ENCODE data around the gene CATSPERE. TPM values are rescaled to one million over a fixed set of nuclear protein-coding genes. Genes with fewer than 3 reads are reported as not detected.

Gene CATSPERE
- total RNA-seq, 1 experiment from 2014 or later: 1.2 TPM

DNA sequence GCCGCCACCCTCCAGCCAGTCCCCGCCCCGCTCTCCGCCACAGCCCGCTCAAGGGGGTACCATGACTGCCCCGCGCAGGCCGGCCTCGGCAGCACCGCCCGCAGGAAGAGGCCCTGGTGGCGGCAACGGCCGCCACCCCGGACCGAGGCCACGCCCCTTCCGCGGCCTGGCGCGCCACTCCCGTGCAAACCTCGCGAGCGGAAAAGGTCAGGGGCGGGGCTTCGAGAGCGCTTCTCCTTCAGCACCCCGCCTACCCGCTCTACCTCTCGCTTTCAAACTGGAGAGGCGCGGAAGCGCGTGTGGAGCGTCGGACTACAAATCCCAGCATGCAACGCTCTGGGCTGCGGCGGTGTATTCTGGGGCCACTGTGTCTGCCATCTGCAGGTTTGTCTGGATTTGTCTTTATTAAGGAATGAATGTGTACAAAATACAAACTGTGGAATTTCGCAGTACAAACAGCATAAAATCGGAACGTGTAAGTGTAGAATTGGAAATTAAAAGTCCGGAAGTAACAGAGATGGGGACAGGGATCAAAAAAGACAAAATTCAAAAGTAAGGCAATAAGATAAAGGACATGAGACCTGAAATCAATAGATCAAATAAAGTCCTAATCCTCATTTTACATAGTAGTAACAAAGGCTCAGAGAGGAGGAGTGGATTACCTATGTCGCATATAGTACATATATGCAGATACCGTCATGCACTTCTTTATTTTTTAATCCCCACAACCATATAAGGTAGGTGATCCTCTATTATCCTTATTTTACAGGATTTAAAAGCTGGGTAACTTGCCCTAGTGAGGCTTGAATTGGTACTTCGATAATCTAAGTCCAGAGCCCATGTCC lies 8.9 kb upstream of the CATSPERE start:
- ChIA-PET POLR2A (ENCODE audit: unreplicated experiment) (no interaction called here), CTCF (no interaction called here)
- no TSS peak for BruUV-seq (replicated peaks)
- peak overlapping the region; percentile 93 for H3K4me2 ChIP-seq
- no peaks in the 10 kb centered on the region for H3K9me3 ChIP-seq (ENCODE audit: insufficient read depth, low read depth)
- no peaks in the 10 kb centered on the region for H4K20me1 ChIP-seq (ENCODE audit: insufficient read depth)
- H3K79me2 ChIP-seq (ENCODE audit: low read depth): peaks cover 43% of the 10 kb centered on the region
- H2AFZ ChIP-seq: peak overlapping the region; percentile 88
- TF ChIP-seq, protein P1, sequence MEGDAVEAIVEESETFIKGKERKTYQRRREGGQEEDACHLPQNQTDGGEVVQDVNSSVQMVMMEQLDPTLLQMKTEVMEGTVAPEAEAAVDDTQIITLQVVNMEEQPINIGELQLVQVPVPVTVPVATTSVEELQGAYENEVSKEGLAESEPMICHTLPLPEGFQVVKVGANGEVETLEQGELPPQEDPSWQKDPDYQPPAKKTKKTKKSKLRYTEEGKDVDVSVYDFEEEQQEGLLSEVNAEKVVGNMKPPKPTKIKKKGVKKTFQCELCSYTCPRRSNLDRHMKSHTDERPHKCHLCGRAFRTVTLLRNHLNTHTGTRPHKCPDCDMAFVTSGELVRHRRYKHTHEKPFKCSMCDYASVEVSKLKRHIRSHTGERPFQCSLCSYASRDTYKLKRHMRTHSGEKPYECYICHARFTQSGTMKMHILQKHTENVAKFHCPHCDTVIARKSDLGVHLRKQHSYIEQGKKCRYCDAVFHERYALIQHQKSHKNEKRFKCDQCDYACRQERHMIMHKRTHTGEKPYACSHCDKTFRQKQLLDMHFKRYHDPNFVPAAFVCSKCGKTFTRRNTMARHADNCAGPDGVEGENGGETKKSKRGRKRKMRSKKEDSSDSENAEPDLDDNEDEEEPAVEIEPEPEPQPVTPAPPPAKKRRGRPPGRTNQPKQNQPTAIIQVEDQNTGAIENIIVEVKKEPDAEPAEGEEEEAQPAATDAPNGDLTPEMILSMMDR (conservative IDR thresholded peaks at IDR 0.05): peak; percentile 47; the same call in 1 of the 2 replicates
- no peak for TF ChIP-seq EZH2 (IDR thresholded peaks at IDR 0.05; ENCODE audit: low read depth)
- intact Hi-C loops (cut with micrococcal nuclease; ENCODE audit: unreplicated experiment): loop anchor here (1.0 to 10.0 kb wide), 11 partner anchors 110 to 1197 kb away; partner anchors contain the start of genes AKT3, CEP170, COX20 and SDCCAG8
- H3K4me3 ChIP-seq: peak overlapping the region; percentile 85
- peaks cover 15% of the 10 kb centered on the region; the same call in 1 of the 2 replicates for H3K36me3 ChIP-seq (ENCODE audit: low read depth)
- H3K4me1 ChIP-seq (replicated peaks; ENCODE audit: insufficient read depth): peaks cover 48% of the 10 kb centered on the region
- H3F3A ChIP-seq (ENCODE audit: insufficient read depth, low read depth): peaks cover 8% of the 10 kb centered on the region; the same call in 1 of the 2 replicates
- H3K9me2 ChIP-seq (ENCODE audit: insufficient read depth): no peaks in the 10 kb centered on the region
- H3K27ac ChIP-seq: 0 out of 2 replicates have a peak overlapping the region, but pooled peaks have one; percentile 16
- no peaks in the 10 kb centered on the region for H3K27me3 ChIP-seq (ENCODE audit: insufficient read depth, low read depth)
- DNase-seq: peak; percentile 96 to 99

DNA sequence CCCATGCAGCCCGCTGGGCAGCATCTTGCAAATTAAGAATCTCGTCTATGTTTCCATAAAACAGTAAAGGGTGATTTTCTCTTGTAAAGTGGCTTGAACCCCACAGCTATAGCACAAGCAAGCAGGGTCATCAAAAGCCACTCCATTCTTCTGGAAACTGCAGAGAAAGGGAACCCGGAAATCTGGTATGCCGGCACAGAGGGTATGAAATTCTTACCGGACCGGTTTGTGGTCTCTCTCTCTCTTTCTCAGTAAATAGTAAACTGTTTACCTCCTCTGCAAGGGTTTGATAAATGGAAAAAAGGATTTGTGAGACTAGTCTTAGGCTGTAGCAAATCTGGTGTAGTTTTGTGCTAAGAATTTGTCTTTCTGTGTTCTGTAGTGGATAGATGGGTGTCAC lies 6.7 kb upstream of the CATSPERE start:
- ChIA-PET POLR2A (ENCODE audit: unreplicated experiment) (no interaction called here), CTCF (no interaction called here)
- Histone ChIP-seq H3K4me1 (replicated peaks; ENCODE audit: insufficient read depth) (peaks cover 30% of the 10 kb centered on the region), H3K36me3 (ENCODE audit: low read depth) (0 out of 2 replicates have a peak, but pooled peaks cover 7% of the 10 kb centered on the region), H3K9me3 (ENCODE audit: insufficient read depth, low read depth) (no peaks in the 10 kb centered on the region), H3K79me2 (ENCODE audit: low read depth) (peaks cover 20% of the 10 kb centered on the region), H3K4me3 (peak overlapping the region; percentile 28; the same call in 1 of the 2 replicates), H3K9me2 (ENCODE audit: insufficient read depth) (no peaks in the 10 kb centered on the region), H3K27me3 (ENCODE audit: insufficient read depth, low read depth) (no peaks in the 10 kb centered on the region), H2AFZ (peak overlapping the region; percentile 76), H3K27ac (peak overlapping the region; percentile 13; the same call in 1 of the 2 replicates), H4K20me1 (ENCODE audit: insufficient read depth) (no peaks in the 10 kb centered on the region), H3K4me2 (peak overlapping the region; percentile 65), H3F3A (ENCODE audit: insufficient read depth, low read depth) (peaks cover 8% of the 10 kb centered on the region; the same call in 1 of the 2 replicates)
- intact Hi-C loops (cut with micrococcal nuclease; ENCODE audit: unreplicated experiment): loop anchor here (5.0 to 10.0 kb wide), 6 partner anchors 112 to 1200 kb away; partner anchors contain the start of genes AKT3, CEP170, COX20 and SDCCAG8
- DNase-seq: peak; percentile 21 to 41
- TF ChIP-seq, protein P1 (conservative IDR thresholded peaks at IDR 0.05): no peak
- no peak for TF ChIP-seq EZH2 (IDR thresholded peaks at IDR 0.05; ENCODE audit: low read depth)
- no TSS peak for BruUV-seq (replicated peaks)

DNA sequence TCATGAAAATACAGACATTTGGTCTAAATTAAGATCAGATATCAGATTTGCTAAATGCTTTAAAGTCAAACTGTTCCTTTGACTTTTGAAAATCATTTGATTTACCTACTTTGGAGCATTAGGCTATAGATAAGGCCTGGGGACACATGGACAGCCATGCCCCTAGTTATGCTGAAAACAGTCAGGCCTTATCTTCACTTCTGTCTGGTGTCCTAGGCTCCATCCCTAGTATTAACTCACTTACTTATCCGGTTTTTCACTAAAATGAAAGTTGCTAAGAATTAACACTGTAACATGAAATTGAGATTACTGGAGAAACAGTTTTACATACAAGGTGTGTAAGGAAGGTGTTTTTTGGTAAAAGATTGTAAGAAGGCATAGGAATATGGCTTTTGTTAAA lies 4.5 kb upstream of the CATSPERE start:
- TF ChIP-seq, protein P1 (conservative IDR thresholded peaks at IDR 0.05): no peak
- no peak for TF ChIP-seq EZH2 (IDR thresholded peaks at IDR 0.05; ENCODE audit: low read depth)
- ChIA-PET POLR2A (ENCODE audit: unreplicated experiment) (interaction anchor here (0.7 kb wide), 1 partner anchor 402 kb away, joined by 5 read pairs; no protein-coding TSS in a partner anchor), CTCF (no interaction called here)
- no peak overlapping the region for H2AFZ ChIP-seq
- H3K9me2 ChIP-seq (ENCODE audit: insufficient read depth): no peaks in the 10 kb centered on the region
- H3K4me3 ChIP-seq: no peak overlapping the region
- H3K4me1 ChIP-seq (replicated peaks; ENCODE audit: insufficient read depth): peaks cover 29% of the 10 kb centered on the region
- no peaks in the 10 kb centered on the region for H3K79me2 ChIP-seq (ENCODE audit: low read depth)
- H3K27ac ChIP-seq: no peak overlapping the region
- no peaks in the 10 kb centered on the region for H3K27me3 ChIP-seq (ENCODE audit: insufficient read depth, low read depth)
- intact Hi-C loops (cut with micrococcal nuclease; ENCODE audit: unreplicated experiment): loop anchor here (10.0 kb wide), 2 partner anchors 602 to 1202 kb away; partner anchors contain the start of genes AKT3, CEP170 and SDCCAG8
- DNase-seq: no peak
- no peak overlapping the region for H3K4me2 ChIP-seq
- no peaks in the 10 kb centered on the region for H4K20me1 ChIP-seq (ENCODE audit: insufficient read depth)
- H3K36me3 ChIP-seq (ENCODE audit: low read depth): no peaks in the 10 kb centered on the region
- peaks cover 3% of the 10 kb centered on the region; the same call in 1 of the 2 replicates for H3K9me3 ChIP-seq (ENCODE audit: insufficient read depth, low read depth)
- BruUV-seq (replicated peaks): no TSS peak
- H3F3A ChIP-seq (ENCODE audit: insufficient read depth, low read depth): peaks cover 8% of the 10 kb centered on the region
